HCT116 (cell line): ENCODE results near the gene ICE1. TPM values are rescaled to one million over a fixed set of nuclear protein-coding genes. Genes with fewer than 3 reads are reported as not detected.

ENCODE experiments used
- ATAC-seq: fragments of 200-7000 bp; cut with Tn5 transposase; 2 replicates; pipeline ENCODE4 v1.9.1; 2020; ENCODE audit warnings: mild to moderate bottlenecking, moderate library complexity
- BruUV-seq: library from RNA; stranded (reverse); fragments of 400-500 nt; replicated peaks from 2 replicates; lab custom pipeline; 2021; lab: Mats Ljungman, UMichigan
- CTCF ChIA-PET: fragments of 300-600 bp; sonication (Branson Sonifier 250); formaldehyde crosslinking; loops from one replicate; lab custom pipeline; 2021; ENCODE audit warnings: antibody characterized with exemption; lab: Charles Lee
- POLR2A ChIA-PET: fragments of 300-600, 350-600 bp; sonication (Branson Sonifier 250); formaldehyde crosslinking; loops from one replicate; lab custom pipeline; 2021; ENCODE audit warnings: antibody characterized with exemption; lab: Charles Lee
- RAD21 ChIA-PET, 2 experiments: fragments of 300-600 bp; sonication (Branson Sonifier 250); formaldehyde crosslinking; loops; one replicate each; lab custom pipeline; 2023; ENCODE audit warnings: low total read pairs in 2 of 2; ENCODE audit not compliant: uncharacterized antibody in 2 of 2, unreplicated experiment in 2 of 2, low non-redundant PET in 1 of 2; lab: Charles Lee
- DNase-seq: peaks from one replicate; pipeline ENCODE4 v3.0.0-alpha.2; 2010; ENCODE audit warnings: low read depth, low spot score
- H2AFZ ChIP-seq: fragments of 200-600 bp; shearing (Covaris generic), sonication (generic); 2 replicates; pipeline ENCODE4 v1.6.1; 2017; ENCODE audit warnings: low read depth, mixed run types, mixed read lengths, antibody characterized with exemption, low read length; ENCODE audit not compliant: poor library complexity, severe bottlenecking
- H3K27ac ChIP-seq: 2 replicates; pipeline ENCODE4 v1.5.1; 2012; ENCODE audit warnings: low read depth, low read length
- H3K27me3 ChIP-seq: fragments of 200-600 bp; sonication (generic); 2 replicates; pipeline ENCODE4 v1.6.1; 2016; ENCODE audit warnings: mixed run types, low read length, mixed read lengths; ENCODE audit not compliant: insufficient read depth
- H3K36me3 ChIP-seq, 2 experiments: fragments of 200-500 bp in 1 of 2; fragments of 200-600 bp in 1 of 2; sonication (Bioruptor generic) in 1 of 2; sonication (generic) in 1 of 2; 2 replicates each; pipeline versions ENCODE4 v1.5.1 to v1.6.1; 2014 to 2016; ENCODE audit warnings: low read length in 2 of 2, inconsistent platforms in 1 of 2, mixed read lengths in 1 of 2, mixed run types in 1 of 2; ENCODE audit not compliant: insufficient read depth in 2 of 2, control insufficient read depth in 1 of 2
- H3K4me1 ChIP-seq, 2 experiments: fragments of 200-600 bp in 1 of 2; sonication (generic) in 1 of 2; 2 replicates each; pipeline versions ENCODE4 v1.5.1 to v1.6.1; 2012 to 2017; ENCODE audit warnings: low read length in 2 of 2, inconsistent platforms in 1 of 2, mild to moderate bottlenecking in 1 of 2, mixed read lengths in 1 of 2, mixed run types in 1 of 2, moderate library complexity in 1 of 2; ENCODE audit not compliant: insufficient read depth in 2 of 2, control insufficient read depth in 1 of 2
- H3K4me2 ChIP-seq: fragments of 200-600 bp; sonication (generic); 2 replicates; pipeline ENCODE4 v1.6.1; 2017; ENCODE audit warnings: mixed run types, low read length, mixed read lengths
- H3K4me3 ChIP-seq, 2 experiments: fragments of 200-600 bp in 1 of 2; sonication (generic) in 1 of 2; replicated peaks in 1 of 2; 2 replicates each; pipeline ENCODE4 v1.5.1; 2011 to 2016; ENCODE audit warnings: low read length in 2 of 2, control low read depth in 1 of 2, low read depth in 1 of 2, mild to moderate bottlenecking in 1 of 2, mixed read lengths in 1 of 2, mixed run types in 1 of 2
- H3K79me2 ChIP-seq: fragments of 200-600 bp; sonication (generic); 2 replicates; pipeline ENCODE4 v1.6.1; 2017; ENCODE audit warnings: mild to moderate bottlenecking, mixed run types, low read length, moderate library complexity, mixed read lengths; ENCODE audit not compliant: insufficient read depth
- H3K9ac ChIP-seq: fragments of 200-600 bp; sonication (generic); 2 replicates; pipeline ENCODE4 v1.6.1; 2016; ENCODE audit warnings: low read length, mixed read lengths
- H3K9me2 ChIP-seq: fragments of 200-600 bp; sonication (generic), shearing (Covaris generic); 2 replicates; pipeline ENCODE4 v1.6.1; 2017; ENCODE audit warnings: mixed run types, mild to moderate bottlenecking, moderate library complexity; ENCODE audit not compliant: insufficient read depth
- H3K9me3 ChIP-seq, 2 experiments: fragments of 200-500 bp in 1 of 2; fragments of 200-600 bp in 1 of 2; sonication (Bioruptor generic) in 1 of 2; sonication (generic) in 1 of 2; 2 replicates each; pipeline ENCODE4 v1.6.1; 2014 to 2017; ENCODE audit warnings: low read length in 2 of 2, mixed read lengths in 2 of 2, inconsistent platforms in 1 of 2, low read depth in 1 of 2, mild to moderate bottlenecking in 1 of 2, mixed run types in 1 of 2, moderate library complexity in 1 of 2; ENCODE audit not compliant: control insufficient read depth in 1 of 2, insufficient read depth in 1 of 2
- H4K20me1 ChIP-seq: fragments of 200-600 bp; sonication (generic), shearing (Covaris generic); 2 replicates; pipeline ENCODE4 v1.6.1; 2017; ENCODE audit warnings: mixed run types, mild to moderate bottlenecking, moderate library complexity; ENCODE audit not compliant: insufficient read depth
- CBX3 ChIP-seq: IDR thresholded peaks from 2 replicates; pipeline ENCODE4 v1.6.1; 2012; ENCODE audit warnings: low read depth
- CEBPB ChIP-seq: IDR thresholded peaks from 2 replicates; pipeline ENCODE4 v1.6.1; 2012; ENCODE audit warnings: low read depth
- CTCF ChIP-seq, 3 experiments: fragments of 200-600 bp in 1 of 3; sonication (generic) in 1 of 3; IDR thresholded peaks in 2 of 3; conservative IDR thresholded peaks in 1 of 3; 2 replicates each; pipeline ENCODE4 v1.5.1; 2012 to 2017; ENCODE audit warnings: low read depth in 2 of 3, low read length in 2 of 3, antibody characterized with exemption in 1 of 3, borderline replicate concordance in 1 of 3, control low read depth in 1 of 3, mild to moderate bottlenecking in 1 of 3, mixed read lengths in 1 of 3, mixed run types in 1 of 3, moderate library complexity in 1 of 3; ENCODE audit not compliant: insufficient read depth in 1 of 3
- ELF1 ChIP-seq: IDR thresholded peaks from 2 replicates; pipeline ENCODE4 v1.6.1; 2012; ENCODE audit warnings: low read depth, borderline replicate concordance
- EZH2 ChIP-seq: fragments of 200-600 bp; sonication (generic); IDR thresholded peaks from 2 replicates; pipeline ENCODE4 v1.6.1; 2017; ENCODE audit warnings: antibody characterized with exemption, mixed run types
- EZH2phosphoT487 ChIP-seq: fragments of 200-600 bp; IDR thresholded peaks from 2 replicates; pipeline ENCODE4 v1.6.1; 2018; ENCODE audit warnings: antibody characterized with exemption, borderline replicate concordance
- JUND ChIP-seq: IDR thresholded peaks from 2 replicates; pipeline ENCODE4 v1.6.1; 2012
- POLR2A ChIP-seq: IDR thresholded peaks from 2 replicates; pipeline ENCODE4 v1.7.0; 2011; ENCODE audit warnings: borderline replicate concordance; ENCODE audit not compliant: insufficient read depth, insufficient read length; ENCODE audit errors: extremely low read depth
- RAD21 ChIP-seq: IDR thresholded peaks from 2 replicates; pipeline ENCODE4 v1.6.1; 2012; ENCODE audit warnings: low read depth, mild to moderate bottlenecking
- SIN3A ChIP-seq: IDR thresholded peaks from 2 replicates; pipeline ENCODE4 v1.6.1; 2012; ENCODE audit warnings: low read depth
- SP1 ChIP-seq: IDR thresholded peaks from 2 replicates; pipeline ENCODE4 v1.6.1; 2012; ENCODE audit warnings: low read depth
- SRF ChIP-seq: IDR thresholded peaks from 2 replicates; pipeline ENCODE4 v1.6.1; 2012; ENCODE audit warnings: low read depth
- TCF7L2 ChIP-seq: IDR thresholded peaks from 2 replicates; pipeline ENCODE4 v1.7.0; 2011; ENCODE audit warnings: borderline replicate concordance, inconsistent platforms; ENCODE audit not compliant: insufficient read depth, insufficient read length; ENCODE audit errors: extremely low read depth
- YY1 ChIP-seq: IDR thresholded peaks from 2 replicates; pipeline ENCODE4 v1.6.1; 2011; ENCODE audit warnings: low read length, low read depth, moderate library complexity, mild to moderate bottlenecking; ENCODE audit not compliant: insufficient replicate concordance; ENCODE audit errors: extremely low read depth
- ZFX ChIP-seq: fragments of 450-650 bp; IDR thresholded peaks from 2 replicates; pipeline ENCODE4 v1.6.1; 2017
- intact Hi-C: fragments of 100-400 bp; cut with micrococcal nuclease; formaldehyde crosslinking; loops from 2 replicates; pipeline ENCODE4 v1.10.0; 2022
- total RNA-seq: library from RNA; stranded (reverse); gene quantifications from one replicate; pipeline ENCODE4 v1.2.1, GENCODE V29; 2021; ENCODE audit not compliant: unreplicated experiment
- TF ChIP-seq, protein P1 (sequence below): IDR thresholded peaks from 2 replicates; pipeline ENCODE4 v1.6.1; 2012; ENCODE audit warnings: low read depth

ICE1 gene
- total RNA-seq, 1 experiment from 2014 or later, result 30.0 TPM

- intact Hi-C loops, result no loop called here
- Histone ChIP-seq H4K20me1 (no peaks in the 10 kb centered on the region), H3K27ac (no peak overlapping the region), H3K4me1 (no peaks in the 10 kb centered on the region), H3K9me3 (no peaks in the 10 kb centered on the region), H3K27me3 (peaks cover 20% of the 10 kb centered on the region), H3K4me2 (no peak overlapping the region), H3K9ac (no peak overlapping the region), H3K9me2 (no peaks in the 10 kb centered on the region)
- ChIA-PET RAD21 (no interaction called here), POLR2A (no interaction called here), CTCF (no interaction called here)
- BruUV-seq, result no TSS peak
- TF ChIP-seq EZH2 (no peak), EZH2phosphoT487 (no peak), ELF1 (no peak), JUND (no peak), SP1 (no peak), YY1 (no peak), ZFX (no peak), SRF (no peak), CEBPB (no peak), CBX3 (no peak), SIN3A (no peak), POLR2A (no peak), CTCF (IDR thresholded peaks at IDR 0.05 in 2 of 3, conservative IDR thresholded peaks at IDR 0.05 in 1 of 3; ENCODE audit: borderline replicate concordance in 1 of 3, insufficient read depth in 1 of 3, low read depth in 2 of 3, low read length in 2 of 3) (no peak), TCF7L2 (no peak), RAD21 (no peak)
- TF ChIP-seq, protein P1, sequence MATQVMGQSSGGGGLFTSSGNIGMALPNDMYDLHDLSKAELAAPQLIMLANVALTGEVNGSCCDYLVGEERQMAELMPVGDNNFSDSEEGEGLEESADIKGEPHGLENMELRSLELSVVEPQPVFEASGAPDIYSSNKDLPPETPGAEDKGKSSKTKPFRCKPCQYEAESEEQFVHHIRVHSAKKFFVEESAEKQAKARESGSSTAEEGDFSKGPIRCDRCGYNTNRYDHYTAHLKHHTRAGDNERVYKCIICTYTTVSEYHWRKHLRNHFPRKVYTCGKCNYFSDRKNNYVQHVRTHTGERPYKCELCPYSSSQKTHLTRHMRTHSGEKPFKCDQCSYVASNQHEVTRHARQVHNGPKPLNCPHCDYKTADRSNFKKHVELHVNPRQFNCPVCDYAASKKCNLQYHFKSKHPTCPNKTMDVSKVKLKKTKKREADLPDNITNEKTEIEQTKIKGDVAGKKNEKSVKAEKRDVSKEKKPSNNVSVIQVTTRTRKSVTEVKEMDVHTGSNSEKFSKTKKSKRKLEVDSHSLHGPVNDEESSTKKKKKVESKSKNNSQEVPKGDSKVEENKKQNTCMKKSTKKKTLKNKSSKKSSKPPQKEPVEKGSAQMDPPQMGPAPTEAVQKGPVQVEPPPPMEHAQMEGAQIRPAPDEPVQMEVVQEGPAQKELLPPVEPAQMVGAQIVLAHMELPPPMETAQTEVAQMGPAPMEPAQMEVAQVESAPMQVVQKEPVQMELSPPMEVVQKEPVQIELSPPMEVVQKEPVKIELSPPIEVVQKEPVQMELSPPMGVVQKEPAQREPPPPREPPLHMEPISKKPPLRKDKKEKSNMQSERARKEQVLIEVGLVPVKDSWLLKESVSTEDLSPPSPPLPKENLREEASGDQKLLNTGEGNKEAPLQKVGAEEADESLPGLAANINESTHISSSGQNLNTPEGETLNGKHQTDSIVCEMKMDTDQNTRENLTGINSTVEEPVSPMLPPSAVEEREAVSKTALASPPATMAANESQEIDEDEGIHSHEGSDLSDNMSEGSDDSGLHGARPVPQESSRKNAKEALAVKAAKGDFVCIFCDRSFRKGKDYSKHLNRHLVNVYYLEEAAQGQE, result no peak
- TF ChIP-seq, all 23 proteins: peak for 0
- H3K36me3 ChIP-seq, result no peaks in the 10 kb centered on the region
- H3K4me3 ChIP-seq, result no peak overlapping the region
- DNase-seq (no peak), ATAC-seq (no peak)
- no peaks in the 10 kb centered on the region for H3K79me2 ChIP-seq
- no peak overlapping the region for H2AFZ ChIP-seq
Observed at GRCh38 chr5:5532306-5533076, 110.0 kb downstream of the ICE1 start.
